ENCODE measurements around the gene TLE5.

The TLE5 gene

GRCh38 chr19:3034656-3035541, 27.4 kb downstream of the TLE5 start:
- TF ChIP-seq CTCF (IDR thresholded peaks at IDR 0.05): no peak
- Histone ChIP-seq H3K27ac (peak overlapping the region; percentile 76), H3K4me3 (ENCODE audit: low read depth in 1 of 2, low read length in 1 of 2) (peak overlapping the region; percentile 78 to 80), H3K36me3 (no peaks in the 10 kb centered on the region), H3K9me3 (no peaks in the 10 kb centered on the region), H3K27me3 (peaks cover 83% of the 10 kb centered on the region), H3K4me1 (ENCODE audit: control insufficient read depth in 1 of 2, insufficient read depth in 1 of 2, low read depth in 1 of 2, low read length in 1 of 2) (peaks cover 19% of the 10 kb centered on the region in 2 experiments)

- H3K27me3 ChIP-seq: peaks cover 83% of the 10 kb centered on the region
- H3K9me3 ChIP-seq: no peaks in the 10 kb centered on the region
- H3K4me3 ChIP-seq (ENCODE audit: low read depth in 1 of 2, low read length in 1 of 2): no peak overlapping the region
- no peak for TF ChIP-seq CTCF (IDR thresholded peaks at IDR 0.05)
- no peak overlapping the region for H3K27ac ChIP-seq
- H3K4me1 ChIP-seq (ENCODE audit: control insufficient read depth in 1 of 2, insufficient read depth in 1 of 2, low read depth in 1 of 2, low read length in 1 of 2): peaks cover 19% of the 10 kb centered on the region in 2 experiments
- H3K36me3 ChIP-seq: no peaks in the 10 kb centered on the region
Observed at GRCh38 chr19:3034406-3034655, 28.0 kb downstream of the TLE5 start.

GRCh38 chr19:3033595-3034405, 28.5 kb downstream of the TLE5 start:
- Histone ChIP-seq H3K4me1 (ENCODE audit: control insufficient read depth in 1 of 2, insufficient read depth in 1 of 2, low read depth in 1 of 2, low read length in 1 of 2) (peaks cover 19 to 20% of the 10 kb centered on the region in 2 experiments), H3K9me3 (no peaks in the 10 kb centered on the region), H3K27ac (no peak overlapping the region), H3K27me3 (peaks cover 83% of the 10 kb centered on the region), H3K36me3 (no peaks in the 10 kb centered on the region), H3K4me3 (ENCODE audit: low read depth in 1 of 2, low read length in 1 of 2) (no peak overlapping the region)
- TF ChIP-seq CTCF (IDR thresholded peaks at IDR 0.05): no peak

- no peaks in the 10 kb centered on the region for H3K9me3 ChIP-seq
- H3K4me3 ChIP-seq (ENCODE audit: low read depth in 1 of 2, low read length in 1 of 2): no peak overlapping the region
- no peak for TF ChIP-seq CTCF (IDR thresholded peaks at IDR 0.05)
- H3K27ac ChIP-seq: no peak overlapping the region
- H3K36me3 ChIP-seq: no peaks in the 10 kb centered on the region
- peaks cover 18 to 22% of the 10 kb centered on the region in 2 experiments for H3K4me1 ChIP-seq (ENCODE audit: control insufficient read depth in 1 of 2, insufficient read depth in 1 of 2, low read depth in 1 of 2, low read length in 1 of 2)
- H3K27me3 ChIP-seq: peaks cover 86% of the 10 kb centered on the region
Observed at GRCh38 chr19:3031607-3031867, 30.8 kb downstream of the TLE5 start.

GRCh38 chr19:3029065-3029923, 33.0 kb downstream of the TLE5 start, which contains the start of gene TLE2:
Gene TLE2, minus strand, starts transcription at chr19:3029280. Its CDS starts 376 bp downstream, at chr19:3028904.
- peaks cover 98% of the 10 kb centered on the region for H3K27me3 ChIP-seq
- no peak within 1 kb of the TSS for H3K27ac ChIP-seq
- no peak within 1 kb of the TSS for H3K4me3 ChIP-seq (ENCODE audit: low read depth in 1 of 2, low read length in 1 of 2)

More at GRCh38 chr19:3029065-3029923, 33.0 kb downstream of the TLE5 start, which contains the start of gene TLE2:
- Histone ChIP-seq H3K36me3 (no peaks in the 10 kb centered on the region), H3K9me3 (no peaks in the 10 kb centered on the region), H3K4me1 (ENCODE audit: control insufficient read depth in 1 of 2, insufficient read depth in 1 of 2, low read depth in 1 of 2, low read length in 1 of 2) (peaks cover 0 to 4% of the 10 kb centered on the region in 2 experiments)
- no peak for TF ChIP-seq CTCF (IDR thresholded peaks at IDR 0.05)
